GM23248 (cell line): ENCODE measurements around the gene NOL4L. TPM values are rescaled to one million over a fixed set of nuclear protein-coding genes. Genes with fewer than 3 reads are reported as not detected.

Experiments used
- DNase-seq: peaks from one replicate; pipeline ENCODE4 v3.0.0-alpha.2; 2015
- H2AFZ ChIP-seq: fragments of 200-600 bp; sonication (generic); 2 replicates; pipeline ENCODE4 v1.6.1; 2016; ENCODE audit warnings: antibody characterized with exemption
- H3F3A ChIP-seq: fragments of 200-600 bp; sonication (generic); 2 replicates; pipeline ENCODE4 v1.6.1; 2016; ENCODE audit warnings: mild to moderate bottlenecking, antibody characterized with exemption, mixed run types; ENCODE audit not compliant: insufficient read depth
- H3K27ac ChIP-seq: fragments of 200-600 bp; sonication (generic); 2 replicates; pipeline ENCODE4 v1.5.1; 2016; ENCODE audit warnings: mild to moderate bottlenecking
- H3K27me3 ChIP-seq: fragments of 200-600 bp; sonication (generic); replicated peaks from 2 replicates; pipeline ENCODE4 v1.6.1; 2016; ENCODE audit warnings: mild to moderate bottlenecking; ENCODE audit not compliant: insufficient read depth
- H3K36me3 ChIP-seq: fragments of 200-600 bp; sonication (generic); 2 replicates; pipeline ENCODE4 v1.6.1; 2016; ENCODE audit warnings: low read depth, mild to moderate bottlenecking
- H3K4me1 ChIP-seq: fragments of 200-600 bp; sonication (generic); 2 replicates; pipeline ENCODE4 v1.6.1; 2016; ENCODE audit warnings: mild to moderate bottlenecking; ENCODE audit not compliant: insufficient read depth
- H3K4me2 ChIP-seq: fragments of 200-600 bp; sonication (generic); one replicate; pipeline ENCODE4 v1.6.1; 2016; ENCODE audit warnings: mild to moderate bottlenecking; ENCODE audit not compliant: unreplicated experiment
- H3K4me3 ChIP-seq: fragments of 200-600 bp; sonication (generic); 2 replicates; pipeline ENCODE4 v1.5.1; 2016; ENCODE audit warnings: mild to moderate bottlenecking
- H3K79me2 ChIP-seq: fragments of 200-600 bp; sonication (generic); 2 replicates; pipeline ENCODE4 v1.6.1; 2016; ENCODE audit warnings: mild to moderate bottlenecking; ENCODE audit not compliant: insufficient read depth
- H3K9ac ChIP-seq: fragments of 200-600 bp; sonication (generic); 2 replicates; pipeline ENCODE4 v1.6.1; 2016; ENCODE audit warnings: mild to moderate bottlenecking
- H3K9me2 ChIP-seq: fragments of 200-600 bp; sonication (generic); 2 replicates; pipeline ENCODE4 v1.6.1; 2016; ENCODE audit warnings: mixed run types, mild to moderate bottlenecking, moderate library complexity; ENCODE audit not compliant: insufficient read depth
- H3K9me3 ChIP-seq: fragments of 200-600 bp; sonication (generic); one replicate; pipeline ENCODE4 v1.6.1; 2017; ENCODE audit warnings: low read depth
- H4K20me1 ChIP-seq: fragments of 200-600 bp; sonication (generic); 2 replicates; pipeline ENCODE4 v1.6.0; 2016; ENCODE audit not compliant: insufficient read depth
- EZH2 ChIP-seq: fragments of 200-600 bp; sonication (generic); IDR thresholded peaks from 2 replicates; pipeline ENCODE4 v1.6.1; 2018; ENCODE audit warnings: antibody characterized with exemption, mild to moderate bottlenecking; ENCODE audit not compliant: insufficient read depth, poor library complexity, severe bottlenecking
- EZH2phosphoT487 ChIP-seq: fragments of 200-600 bp; sonication (generic); IDR thresholded peaks from 2 replicates; pipeline ENCODE4 v1.6.1; 2018; ENCODE audit warnings: antibody characterized with exemption, moderate library complexity, mild to moderate bottlenecking, low read depth; ENCODE audit not compliant: insufficient read depth
- WGBS, 2 experiments: methylation state at CpG; one replicate each; pipeline ENCODE4 v1.1.6; 2015 to 2017; ENCODE audit warnings: low lambda C conversion rate in 2 of 2, low coverage in 1 of 2; ENCODE audit errors: missing lambda C conversion rate in 2 of 2; 5-methylcytosine and 5-hydroxymethylcytosine counted together
- in situ Hi-C: fragments of 300-500 bp; cut with MboI; formaldehyde crosslinking; loops from 2 replicates; pipeline ENCODE4 v1.15.0; 2020
- polyA plus RNA-seq: library from polyadenylated mRNA; unstranded; fragments of >200 nt; fragmentation: Nextera tagmentation; extraction: Ambion mirVana; gene quantifications from 2 replicates; pipeline ENCODE4 v1.2.1, GENCODE V29; 2016
- total RNA-seq: library from RNA; depleted of rRNA; stranded (reverse); fragments of >200 nt; shearing (Covaris generic); gene quantifications from 2 replicates; pipeline ENCODE4 v1.2.3, GENCODE V29; 2014

The NOL4L gene
- total and polyA plus RNA-seq, 2 experiments from 2014 or later: 5.2 to 7.9 TPM

- Histone ChIP-seq H3K36me3 (no peaks in the 10 kb centered on the region), H3K9me3 (no peaks in the 10 kb centered on the region), H3K4me2 (no peak overlapping the region), H3K9me2 (no peaks in the 10 kb centered on the region), H3K9ac (no peak overlapping the region), H4K20me1 (no peaks in the 10 kb centered on the region), H2AFZ (no peak overlapping the region), H3K4me1 (no peaks in the 10 kb centered on the region), H3K27me3 (no peaks in the 10 kb centered on the region), H3F3A (no peaks in the 10 kb centered on the region), H3K27ac (no peak overlapping the region), H3K79me2 (no peaks in the 10 kb centered on the region), H3K4me3 (no peak overlapping the region)
- in situ Hi-C loops: loop anchor here (10.0 kb wide), 1 partner anchor 143 kb away; no protein-coding TSS in a partner anchor
- WGBS, 2 experiments: 47 to 54% methylated on average over 3 of the region's 3 CpGs
- no peak for TF ChIP-seq EZH2phosphoT487
- no peak for TF ChIP-seq EZH2
- DNase-seq: no peak
These were observed 73.1 kb downstream of the NOL4L start for GRCh38 chr20:32512047-32512385.

GRCh38 chr20:32511358-32512046, 73.6 kb downstream of the NOL4L start:
- TF ChIP-seq EZH2 (no peak), EZH2phosphoT487 (no peak)
- H3K79me2 ChIP-seq: no peaks in the 10 kb centered on the region
- H3K27ac ChIP-seq: no peak overlapping the region
- H3K36me3 ChIP-seq: no peaks in the 10 kb centered on the region
- WGBS, 2 experiments: 56 to 62% methylated on average over 12 of the region's 12 CpGs
- no peaks in the 10 kb centered on the region for H3K4me1 ChIP-seq
- H3K27me3 ChIP-seq: no peaks in the 10 kb centered on the region
- no peak overlapping the region for H3K9ac ChIP-seq
- H3K4me2 ChIP-seq: no peak overlapping the region
- H4K20me1 ChIP-seq: no peaks in the 10 kb centered on the region
- DNase-seq: no peak
- H3K9me2 ChIP-seq: no peaks in the 10 kb centered on the region
- H2AFZ ChIP-seq: no peak overlapping the region
- no peaks in the 10 kb centered on the region for H3K9me3 ChIP-seq
- H3F3A ChIP-seq: no peaks in the 10 kb centered on the region
- no peak overlapping the region for H3K4me3 ChIP-seq
- in situ Hi-C loops: loop anchor here (10.0 kb wide), 1 partner anchor 143 kb away; no protein-coding TSS in a partner anchor

- no peak for DNase-seq
- Histone ChIP-seq H3K36me3 (no peaks in the 10 kb centered on the region), H3K4me1 (no peaks in the 10 kb centered on the region), H3K27me3 (no peaks in the 10 kb centered on the region), H3K4me2 (no peak overlapping the region), H3K4me3 (no peak overlapping the region), H3K79me2 (no peaks in the 10 kb centered on the region), H3K9me3 (no peaks in the 10 kb centered on the region), H2AFZ (no peak overlapping the region), H3F3A (no peaks in the 10 kb centered on the region), H3K9ac (no peak overlapping the region), H4K20me1 (no peaks in the 10 kb centered on the region), H3K9me2 (no peaks in the 10 kb centered on the region), H3K27ac (no peak overlapping the region)
- in situ Hi-C loops: loop anchor here (10.0 kb wide), 1 partner anchor 144 kb away; no protein-coding TSS in a partner anchor
- WGBS, 2 experiments: 68 to 70% methylated on average over 16 to 17 of the region's 17 CpGs
- no peak for TF ChIP-seq EZH2
- TF ChIP-seq EZH2phosphoT487: no peak
These were observed 74.4 kb downstream of the NOL4L start for GRCh38 chr20:32510601-32511357.

GRCh38 chr20:32510120-32510600, 75.0 kb downstream of the NOL4L start:
- H3K9ac ChIP-seq: no peak overlapping the region
- no peaks in the 10 kb centered on the region for H4K20me1 ChIP-seq
- H3K4me1 ChIP-seq: no peaks in the 10 kb centered on the region
- no peak overlapping the region for H2AFZ ChIP-seq
- no peak overlapping the region for H3K4me2 ChIP-seq
- H3K9me2 ChIP-seq: no peaks in the 10 kb centered on the region
- no peaks in the 10 kb centered on the region for H3K9me3 ChIP-seq
- in situ Hi-C loops: loop anchor here (10.0 kb wide), 1 partner anchor 145 kb away; no protein-coding TSS in a partner anchor
- DNase-seq: no peak
- H3K4me3 ChIP-seq: no peak overlapping the region
- 63 to 68% methylated on average over 15 of the region's 15 CpGs for WGBS, 2 experiments
- no peak overlapping the region for H3K27ac ChIP-seq
- no peaks in the 10 kb centered on the region for H3F3A ChIP-seq
- TF ChIP-seq EZH2: no peak
- TF ChIP-seq EZH2phosphoT487: no peak
- H3K27me3 ChIP-seq: no peaks in the 10 kb centered on the region
- no peaks in the 10 kb centered on the region for H3K79me2 ChIP-seq
- H3K36me3 ChIP-seq: no peaks in the 10 kb centered on the region
